GM10266 (cell line): Measurements from ENCODE around the gene L3MBTL4.

ENCODE experiments used
- DNase-seq: peaks from one replicate; pipeline ENCODE4 v3.0.0; 2012; ENCODE audit errors: extremely low spot score
- CTCF ChIP-seq: IDR thresholded peaks from 2 replicates; pipeline ENCODE4 v1.5.1; 2012; ENCODE audit warnings: mild to moderate bottlenecking, low read depth; ENCODE audit not compliant: control insufficient read depth, insufficient read depth; ENCODE audit errors: missing control alignments

L3MBTL4 gene

GRCh38 chr18:6001867-6002266, 412.8 kb downstream of the L3MBTL4 start:
- no peak for DNase-seq
- TF ChIP-seq CTCF: no peak

GRCh38 chr18:5998907-5999306, 415.8 kb downstream of the L3MBTL4 start:
- no peak for TF ChIP-seq CTCF
- DNase-seq: peak; percentile 21

- TF ChIP-seq CTCF: no peak
- DNase-seq: no peak
Measured at GRCh38 chr18:5998166-5998881, 416.4 kb downstream of the L3MBTL4 start.

GRCh38 chr18:5997361-5997760, 417.4 kb downstream of the L3MBTL4 start:
- no peak for TF ChIP-seq CTCF
- DNase-seq: no peak

- no peak for TF ChIP-seq CTCF
- DNase-seq: no peak
Measured at GRCh38 chr18:5995626-5996025, 419.1 kb downstream of the L3MBTL4 start.

GRCh38 chr18:5993938-5994337, 420.8 kb downstream of the L3MBTL4 start:
- TF ChIP-seq CTCF: no peak
- no peak for DNase-seq

GRCh38 chr18:5992381-5992780, 422.3 kb downstream of the L3MBTL4 start:
- no peak for DNase-seq
- no peak for TF ChIP-seq CTCF
